Vagina (tissue), 2 donors: ENCODE data around the gene TRIM71.

Experiments
- POLR2A ChIP-seq, 2 donors: fragments of 450-650 bp; IDR thresholded peaks; one replicate each; pipeline ENCODE4 v1.6.1; 2017; ENCODE audit warnings: antibody characterized with exemption in 2 of 2, mild to moderate bottlenecking in 2 of 2, moderate library complexity in 2 of 2
- POLR2AphosphoS5 ChIP-seq, 2 donors: sonication (generic); formaldehyde crosslinking; IDR thresholded peaks; one replicate each; pipeline ENCODE4 v1.9.0; 2017; ENCODE audit warnings: antibody characterized with exemption in 2 of 2, mild to moderate bottlenecking in 2 of 2, low read depth in 1 of 2; ENCODE audit not compliant: insufficient read depth in 1 of 2
- TF ChIP-seq, protein P1 (sequence below), 3 experiments: fragments of 450-650 bp in 2 of 3; fragments of 200-600 bp in 1 of 3; sonication (generic) in 1 of 3; IDR thresholded peaks; one replicate each; pipeline ENCODE4 v1.5.1; 2017 to 2019; ENCODE audit warnings: antibody characterized with exemption in 3 of 3, mild to moderate bottlenecking in 2 of 3, moderate library complexity in 2 of 3

DNA sequence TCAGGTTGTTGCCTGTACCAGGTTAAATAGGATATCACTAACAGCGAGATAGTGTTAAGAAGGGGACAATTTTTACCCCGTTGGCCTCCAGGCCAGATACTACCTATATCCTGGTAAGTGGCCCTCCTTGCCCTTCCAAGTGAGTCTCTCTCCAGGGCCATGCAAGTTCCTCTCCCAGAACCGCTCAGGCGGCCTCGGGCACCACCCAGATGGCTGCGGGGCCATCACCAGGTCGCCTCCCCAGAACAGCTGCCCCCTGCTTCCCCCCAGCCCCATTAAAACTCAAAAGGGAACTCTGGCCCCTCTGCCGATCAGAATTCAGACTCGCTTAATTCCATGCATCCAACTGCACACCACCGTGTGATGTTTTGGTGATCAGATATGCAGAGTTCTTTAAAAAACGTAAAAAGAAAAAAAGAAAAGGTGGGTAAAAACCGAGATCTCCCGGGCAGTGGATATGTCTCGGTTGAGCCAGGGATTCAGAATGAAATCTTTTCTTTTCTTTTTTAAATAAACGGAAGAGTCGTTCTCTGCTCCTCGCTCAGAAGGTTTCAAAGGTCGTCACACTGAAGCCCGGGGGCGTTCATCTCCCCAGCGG lies 1.9 kb upstream of the TRIM71 start:
- TF ChIP-seq POLR2A (IDR thresholded peaks at IDR 0.05) (no peak), POLR2AphosphoS5 (IDR thresholded peaks at IDR 0.05; ENCODE audit: insufficient read depth in 1 of 2, low read depth in 1 of 2) (no peak)
- TF ChIP-seq, protein P1, sequence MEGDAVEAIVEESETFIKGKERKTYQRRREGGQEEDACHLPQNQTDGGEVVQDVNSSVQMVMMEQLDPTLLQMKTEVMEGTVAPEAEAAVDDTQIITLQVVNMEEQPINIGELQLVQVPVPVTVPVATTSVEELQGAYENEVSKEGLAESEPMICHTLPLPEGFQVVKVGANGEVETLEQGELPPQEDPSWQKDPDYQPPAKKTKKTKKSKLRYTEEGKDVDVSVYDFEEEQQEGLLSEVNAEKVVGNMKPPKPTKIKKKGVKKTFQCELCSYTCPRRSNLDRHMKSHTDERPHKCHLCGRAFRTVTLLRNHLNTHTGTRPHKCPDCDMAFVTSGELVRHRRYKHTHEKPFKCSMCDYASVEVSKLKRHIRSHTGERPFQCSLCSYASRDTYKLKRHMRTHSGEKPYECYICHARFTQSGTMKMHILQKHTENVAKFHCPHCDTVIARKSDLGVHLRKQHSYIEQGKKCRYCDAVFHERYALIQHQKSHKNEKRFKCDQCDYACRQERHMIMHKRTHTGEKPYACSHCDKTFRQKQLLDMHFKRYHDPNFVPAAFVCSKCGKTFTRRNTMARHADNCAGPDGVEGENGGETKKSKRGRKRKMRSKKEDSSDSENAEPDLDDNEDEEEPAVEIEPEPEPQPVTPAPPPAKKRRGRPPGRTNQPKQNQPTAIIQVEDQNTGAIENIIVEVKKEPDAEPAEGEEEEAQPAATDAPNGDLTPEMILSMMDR (IDR thresholded peaks at IDR 0.05) = no peak
